Thoracic aorta (tissue), 2 donors: ENCODE results near the gene ARPC1B. TPM values are rescaled to one million over a fixed set of nuclear protein-coding genes. Genes with fewer than 3 reads are reported as not detected.
A peak's percentile ranks its signal among the peaks of the same experiment; 100 is the strongest.

Source experiments
- ATAC-seq: fragments of 150-250 bp; one replicate; pipeline ENCODE4 v1.8.0; 2017; ENCODE audit warnings: low read depth; ENCODE audit not compliant: insufficient number of reproducible peaks, low FRiP score
- DNase-seq: peaks from one replicate; pipeline ENCODE4 v3.0.0-alpha.2; 2020; ENCODE audit warnings: low spot score
- H3K27ac ChIP-seq, 2 donors: fragments of 200-600 bp; sonication (generic); 1 replicate in 1 of 2; 2 replicates in 1 of 2; pipeline ENCODE4 v1.5.1; 2016; ENCODE audit warnings: mild to moderate bottlenecking in 2 of 2, moderate library complexity in 2 of 2
- H3K27me3 ChIP-seq: fragments of 200-600 bp; sonication (generic); replicated peaks from 2 replicates; pipeline ENCODE4 v1.6.0; 2016; ENCODE audit warnings: mild to moderate bottlenecking; ENCODE audit not compliant: insufficient read depth
- H3K36me3 ChIP-seq: fragments of 200-600 bp; sonication (generic); one replicate; pipeline ENCODE4 v1.5.1; 2016
- H3K4me1 ChIP-seq, 2 donors: fragments of 200-600 bp; sonication (generic); 1 replicate in 1 of 2; 2 replicates in 1 of 2; pipeline versions ENCODE4 v1.5.1 to v1.6.0; 2016; ENCODE audit warnings: low read depth in 2 of 2, mild to moderate bottlenecking in 1 of 2; ENCODE audit not compliant: control insufficient read depth in 1 of 2
- H3K4me3 ChIP-seq: fragments of 200-600 bp; sonication (generic); 2 replicates; pipeline ENCODE4 v1.5.1; 2016; ENCODE audit warnings: mild to moderate bottlenecking
- H3K9me3 ChIP-seq: fragments of 200-600 bp; sonication (generic); 2 replicates; pipeline ENCODE4 v1.5.1; 2016
- CTCF ChIP-seq: fragments of 200-600 bp; sonication (generic); IDR thresholded peaks from one replicate; pipeline ENCODE4 v1.5.1; 2019; ENCODE audit warnings: antibody characterized with exemption
- total RNA-seq, 2 donors: library from RNA; depleted of rRNA; stranded (reverse); fragments of >200 nt; gene quantifications; one replicate each; pipeline versions ENCODE4 v1.1.0 to v1.2.3, GENCODE V29; 2016

The ARPC1B gene
- total RNA-seq, 2 donors from 2014 or later = 266 to 350 TPM

- Histone ChIP-seq H3K27ac (no peak overlapping the region), H3K9me3 (no peaks in the 10 kb centered on the region), H3K36me3 (peaks cover 86% of the 10 kb centered on the region), H3K4me3 (no peak overlapping the region), H3K27me3 (no peaks in the 10 kb centered on the region), H3K4me1 (no peaks in the 10 kb centered on the region)
- no peak for TF ChIP-seq CTCF
- DNase-seq (no peak), ATAC-seq (no peak)
Observed at GRCh38 chr7:99363286-99363685, 11.2 kb upstream of the ARPC1B start.

DNA sequence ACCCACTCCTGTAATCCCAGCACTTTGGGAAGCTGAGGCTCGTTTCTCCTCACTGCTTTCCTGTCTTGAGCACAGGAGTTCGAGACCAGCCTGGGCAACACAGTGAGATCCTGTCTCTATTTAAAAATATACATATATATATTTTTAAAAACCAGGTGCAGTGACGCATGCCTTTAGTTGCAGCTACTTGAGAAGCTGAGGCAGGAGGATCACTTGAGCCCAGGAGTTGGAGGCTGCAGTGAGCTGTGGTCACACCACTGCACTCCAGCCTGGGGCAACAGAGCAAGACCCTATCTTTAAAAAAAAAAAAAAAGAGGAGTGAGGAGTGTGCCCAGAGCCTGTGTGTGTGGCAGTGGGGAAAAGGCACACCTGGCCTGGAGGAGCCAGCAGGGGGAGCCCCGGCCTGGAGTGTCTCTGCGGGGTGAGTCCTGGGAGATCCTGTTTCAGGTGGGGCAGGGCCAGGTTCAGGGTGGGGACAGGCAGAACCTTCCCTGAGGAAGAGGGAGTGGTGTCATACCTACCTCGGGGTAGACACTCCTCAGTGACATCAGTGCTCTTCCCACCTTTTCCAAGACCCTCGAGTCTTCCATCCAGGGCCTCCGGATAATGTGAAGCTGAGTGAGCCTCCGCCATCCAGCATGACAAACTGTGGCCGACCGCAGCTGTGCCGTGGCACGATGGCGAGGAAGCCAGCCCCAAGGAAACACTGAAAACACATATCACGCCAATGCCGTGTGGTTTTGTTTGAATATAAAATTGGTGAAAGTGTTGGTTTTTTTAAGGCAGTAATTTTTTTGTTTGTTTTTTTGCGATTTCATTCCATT, 9.0 kb upstream of the ARPC1B start:
- Histone ChIP-seq H3K4me1 (peaks cover 0 to 12% of the 10 kb centered on the region in 2 donors), H3K9me3 (no peaks in the 10 kb centered on the region), H3K27me3 (no peaks in the 10 kb centered on the region), H3K36me3 (peaks cover 63% of the 10 kb centered on the region), H3K27ac (no peak overlapping the region), H3K4me3 (no peak overlapping the region)
- ATAC-seq (no peak), DNase-seq (no peak)
- peak; percentile 23 for TF ChIP-seq CTCF

DNA sequence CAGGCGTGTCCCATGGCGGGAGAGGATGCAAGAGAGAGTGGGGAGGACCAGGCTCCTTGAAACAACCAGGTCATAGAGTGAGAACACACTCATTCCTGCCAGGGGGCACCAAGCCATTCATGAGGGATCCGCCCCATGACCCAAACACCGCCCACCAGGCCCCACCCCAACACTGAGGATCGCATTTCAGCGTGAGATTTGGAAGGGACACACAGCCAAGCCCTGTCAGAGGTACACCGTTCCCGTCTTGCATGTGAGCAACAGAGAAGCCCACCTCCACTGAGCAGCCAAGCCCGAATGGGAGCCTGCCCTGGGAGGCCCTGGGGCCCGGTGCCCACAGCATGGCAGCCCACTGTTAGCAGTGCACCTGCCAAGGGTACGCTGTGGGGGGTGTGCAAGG, 7.9 kb upstream of the ARPC1B start:
- peaks cover 54% of the 10 kb centered on the region for H3K36me3 ChIP-seq
- peaks cover 0 to 12% of the 10 kb centered on the region in 2 donors for H3K4me1 ChIP-seq
- ATAC-seq (no peak), DNase-seq (no peak)
- H3K27ac ChIP-seq = no peak overlapping the region
- no peak for TF ChIP-seq CTCF
- no peaks in the 10 kb centered on the region for H3K27me3 ChIP-seq
- no peaks in the 10 kb centered on the region for H3K9me3 ChIP-seq
- no peak overlapping the region for H3K4me3 ChIP-seq

DNA sequence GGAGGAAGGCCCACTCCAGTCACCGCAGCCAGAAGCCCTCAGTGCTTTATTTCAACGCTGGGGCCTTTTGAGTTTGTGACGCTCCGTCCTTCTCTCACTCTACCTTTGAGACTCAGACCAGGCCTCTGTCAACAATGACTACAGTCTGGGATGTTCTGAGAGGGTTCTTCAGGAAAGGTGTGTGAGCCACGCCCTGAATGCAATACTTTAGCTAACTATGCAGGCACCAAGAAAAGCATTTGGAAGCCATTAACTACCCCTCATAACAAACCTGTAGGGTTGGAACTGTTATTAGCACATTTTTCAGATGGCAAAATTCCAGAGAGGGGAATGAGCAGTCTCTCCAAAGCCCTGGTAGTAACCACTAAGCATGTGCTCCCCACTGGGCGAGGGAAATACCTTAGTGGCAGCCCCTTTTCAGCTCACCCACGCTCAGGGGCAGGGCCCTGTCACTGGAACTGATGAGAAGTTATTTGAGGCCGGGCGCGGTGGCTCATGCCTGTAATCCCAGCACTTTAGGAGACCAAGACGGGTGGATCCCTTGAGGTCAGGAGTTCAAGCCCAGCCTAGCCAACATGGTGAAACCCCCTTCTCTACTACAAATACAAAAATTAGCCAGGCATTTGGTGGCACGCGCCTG, 5.7 kb upstream of the ARPC1B start:
- DNase-seq (no peak), ATAC-seq (no peak)
- Histone ChIP-seq H3K36me3 (peaks cover 34% of the 10 kb centered on the region), H3K27ac (peak overlapping the region in 1 of 2 donors; percentile 5), H3K4me1 (peaks cover 0 to 17% of the 10 kb centered on the region in 2 donors), H3K4me3 (no peak overlapping the region), H3K9me3 (no peaks in the 10 kb centered on the region), H3K27me3 (no peaks in the 10 kb centered on the region)
- no peak for TF ChIP-seq CTCF

DNA sequence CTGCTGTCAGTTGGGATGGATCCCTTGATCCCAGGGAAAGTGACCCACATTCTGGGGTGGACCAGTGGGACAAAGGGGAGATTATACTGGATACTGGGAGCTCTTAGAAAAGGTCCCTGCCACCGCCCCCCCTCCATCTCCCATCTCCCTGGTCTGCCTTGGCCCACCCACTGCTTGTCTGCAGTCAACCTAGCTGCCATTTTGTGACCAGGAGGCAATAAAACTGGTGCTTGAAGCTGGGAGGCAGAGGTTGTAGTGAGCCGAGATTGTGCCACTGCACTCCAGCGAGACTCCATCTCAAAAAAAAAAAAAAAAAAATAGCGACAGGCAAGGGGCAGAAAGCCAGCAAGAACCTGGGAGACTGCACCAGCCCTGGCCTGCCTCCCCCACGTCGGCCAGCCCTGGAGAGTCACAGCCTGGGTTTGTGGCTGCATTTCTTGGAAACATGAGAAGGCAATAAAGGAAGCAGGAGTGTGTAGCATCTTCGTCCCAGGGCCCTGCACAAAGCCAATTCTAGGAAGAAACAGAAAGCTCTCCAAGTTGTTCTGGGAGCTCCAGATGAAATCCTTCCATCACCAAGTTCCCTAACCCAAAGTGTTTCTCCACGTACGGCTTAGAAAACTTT, 4.7 kb upstream of the ARPC1B start:
- Histone ChIP-seq H3K27me3 (no peaks in the 10 kb centered on the region), H3K9me3 (no peaks in the 10 kb centered on the region), H3K4me3 (no peak overlapping the region), H3K36me3 (peaks cover 24% of the 10 kb centered on the region), H3K27ac (peak overlapping the region; percentile 27 to 59), H3K4me1 (peaks cover 0 to 17% of the 10 kb centered on the region in 2 donors)
- no peak for TF ChIP-seq CTCF
- no peak for ATAC-seq
- no peak for DNase-seq
